ENCODE data around the gene SPRY2. TPM values are rescaled to one million over a fixed set of nuclear protein-coding genes. Genes with fewer than 3 reads are reported as not detected.

Gene SPRY2
- total and polyA plus RNA-seq, 3 donors from 2014 or later, result 8.4 to 12.9 (median 10.7) TPM

GRCh38 chr13:80290591-80290990 is 50.3 kb downstream of the SPRY2 start:
- no peaks in the 10 kb centered on the region for H3K27me3 ChIP-seq
- TF ChIP-seq POLR2A (IDR thresholded peaks at IDR 0.05), result no peak
- no peak for TF ChIP-seq CTCF (IDR thresholded peaks at IDR 0.05)
- DNase-seq, result no peak
- no peaks in the 10 kb centered on the region for H3K36me3 ChIP-seq (ENCODE audit: low read depth, missing control alignments)
- no peak overlapping the region for H3K4me3 ChIP-seq
- H3K9me3 ChIP-seq, result no peaks in the 10 kb centered on the region
- no peak overlapping the region for H3K27ac ChIP-seq
- 80 to 84% methylated on average over 1 of the region's 1 CpG for WGBS, 2 donors
- H3K4me1 ChIP-seq, result no peaks in the 10 kb centered on the region
- intact Hi-C loops (cut with DNase I; ENCODE audit: low total_unique reads), result no loop called here

Small RNA genes lying within 50 kb of the gene (small RNA-seq; reads per million reads assigned to genes)
- gene RNU6-61P, result 0 reads per million in 2 donors
